Cortex of kidney (tissue), 1 donor: ENCODE results near the gene TAAR1.
"Not testable (repeated sequence)": the region's sequence is repeated elsewhere in the genome, so short reads cannot be mapped to it uniquely, and the experiment has no call there.

Experiments used
- DNase-seq: peaks from one replicate; lab custom pipeline; 2025; lab: John Stamatoyannopoulos, UW

Gene TAAR1

GRCh38 chr6:132661906-132662305, 2.9 kb upstream of the TAAR1 start:
- no peak for DNase-seq

GRCh38 chr6:132651062-132651461, 7.9 kb downstream of the TAAR1 start:
- no peak for DNase-seq

GRCh38 chr6:132650429-132650828, 8.6 kb downstream of the TAAR1 start:
- no peak for DNase-seq

- no peak for DNase-seq
Observed at GRCh38 chr6:132648828-132649227, 10.2 kb downstream of the TAAR1 start.

- no peak for DNase-seq
Observed at GRCh38 chr6:132648356-132648755, 10.6 kb downstream of the TAAR1 start.

GRCh38 chr6:132643547-132643946, 15.4 kb downstream of the TAAR1 start:
- no peak for DNase-seq

GRCh38 chr6:132637135-132637534, 21.8 kb downstream of the TAAR1 start:
- not testable (repeated sequence) for DNase-seq

- DNase-seq: not testable (repeated sequence)
Observed at GRCh38 chr6:132635906-132636305, 23.1 kb downstream of the TAAR1 start.

GRCh38 chr6:132635288-132635687, 23.7 kb downstream of the TAAR1 start:
- DNase-seq: not testable (repeated sequence)

GRCh38 chr6:132634796-132635195, 24.2 kb downstream of the TAAR1 start:
- no peak for DNase-seq

GRCh38 chr6:132633362-132633761, 25.6 kb downstream of the TAAR1 start:
- no peak for DNase-seq

GRCh38 chr6:132624175-132624574, 34.8 kb downstream of the TAAR1 start, which contains the start of gene TAAR2:
Gene TAAR2 (minus strand): TSS chr6:132624275. CDS start chr6:132624275, 0 bp downstream.
- no peak for DNase-seq

GRCh38 chr6:132623106-132623845, 35.7 kb downstream of the TAAR1 start:
- no peak for DNase-seq

- no peak for DNase-seq
Observed at GRCh38 chr6:132616677-132617076, 42.3 kb downstream of the TAAR1 start.

GRCh38 chr6:132614554-132614953, 44.4 kb downstream of the TAAR1 start:
- DNase-seq: no peak

GRCh38 chr6:132612449-132613108, 46.4 kb downstream of the TAAR1 start:
- no peak for DNase-seq

- DNase-seq: no peak
Observed at GRCh38 chr6:132611616-132612015, 47.4 kb downstream of the TAAR1 start.

- no peak for DNase-seq
Observed at GRCh38 chr6:132607544-132608233, 51.3 kb downstream of the TAAR1 start.

GRCh38 chr6:132604635-132605152, 54.3 kb downstream of the TAAR1 start:
- DNase-seq: no peak

- not testable (repeated sequence) for DNase-seq
Observed at GRCh38 chr6:132600900-132601299, 58.1 kb downstream of the TAAR1 start.

- no peak for DNase-seq
Observed at GRCh38 chr6:132598473-132598872, 60.5 kb downstream of the TAAR1 start.

- DNase-seq: no peak
Observed at GRCh38 chr6:132596201-132596600, 62.8 kb downstream of the TAAR1 start.
